Activated CD8-positive, alpha-beta T cell treated with anti-CD3 and anti-CD28 coated beads for 36 hours (primary cell): ENCODE results near the gene CKAP5. TPM values are rescaled to one million over a fixed set of nuclear protein-coding genes. Genes with fewer than 3 reads are reported as not detected.

Experiments
- ATAC-seq: fragments of 200-7000 bp; cut with Tn5 transposase; one replicate; pipeline ENCODE4 v1.10.0; 2021; ENCODE audit warnings: mild to moderate bottlenecking, moderate library complexity
- CTCF ChIA-PET: fragments of 350-600 bp; sonication (Branson Sonifier 250); formaldehyde crosslinking; loops from one replicate; lab custom pipeline; 2021; ENCODE audit warnings: antibody characterized with exemption; lab: Charles Lee
- POLR2A ChIA-PET: fragments of 350-600 bp; sonication (Branson Sonifier 250); formaldehyde crosslinking; loops from one replicate; lab custom pipeline; 2021; ENCODE audit warnings: antibody characterized with exemption; lab: Charles Lee
- DNase-seq: peaks from one replicate; pipeline ENCODE4 v3.0.0-alpha.2; 2020
- H3K27ac Mint-ChIP-seq: one replicate; pipeline ENCODE4 v1.8.0; 2021; ENCODE audit warnings: mild to moderate bottlenecking, mixed read lengths
- H3K27me3 Mint-ChIP-seq: one replicate; pipeline ENCODE4 v1.8.0; 2021; ENCODE audit warnings: mixed read lengths
- H3K36me3 Mint-ChIP-seq: one replicate; pipeline ENCODE4 v1.8.0; 2021; ENCODE audit warnings: low read depth, mixed read lengths
- H3K4me1 Mint-ChIP-seq: one replicate; pipeline ENCODE4 v1.8.0; 2021; ENCODE audit warnings: low read depth, mixed read lengths
- H3K4me3 Mint-ChIP-seq: one replicate; pipeline ENCODE4 v1.8.0; 2021; ENCODE audit warnings: mild to moderate bottlenecking, moderate library complexity, mixed read lengths
- H3K9me3 Mint-ChIP-seq: one replicate; pipeline ENCODE4 v1.8.0; 2021; ENCODE audit warnings: mixed read lengths
- CTCF ChIP-seq: fragments of 200-600 bp; IDR thresholded peaks from one replicate; pipeline ENCODE4 v1.8.0; 2022; ENCODE audit warnings: antibody characterized with exemption, mild to moderate bottlenecking
- intact Hi-C: fragments of 100-400 bp; cut with micrococcal nuclease; formaldehyde crosslinking; loops from one replicate; pipeline ENCODE4 v1.10.0; 2022
- total RNA-seq, 2 experiments: library from RNA; stranded (reverse); gene quantifications; one replicate each; pipeline ENCODE4 v1.2.3, GENCODE V29; 2021

The CKAP5 gene
- total RNA-seq, 2 experiments from 2014 or later: 137 to 145 TPM

- Mint-ChIP-seq H3K9me3 (no peaks in the 10 kb centered on the region), H3K27me3 (no peaks in the 10 kb centered on the region), H3K27ac (no peak overlapping the region), H3K4me1 (peaks cover 33% of the 10 kb centered on the region), H3K36me3 (peaks cover 8% of the 10 kb centered on the region), H3K4me3 (no peak overlapping the region)
- intact Hi-C loops: no loop called here
- POLR2A ChIA-PET: interaction anchor here (0.6 to 1.1 kb wide), 2 partner anchors 11 to 265 kb away, joined by 4 to 6 read pairs; no protein-coding TSS in a partner anchor
- no peak for ATAC-seq
- DNase-seq: no peak
- CTCF ChIA-PET: no interaction called here
- no peak for TF ChIP-seq CTCF
These were observed 8.2 kb downstream of the CKAP5 start for GRCh38 chr11:46837860-46838259.

DNA sequence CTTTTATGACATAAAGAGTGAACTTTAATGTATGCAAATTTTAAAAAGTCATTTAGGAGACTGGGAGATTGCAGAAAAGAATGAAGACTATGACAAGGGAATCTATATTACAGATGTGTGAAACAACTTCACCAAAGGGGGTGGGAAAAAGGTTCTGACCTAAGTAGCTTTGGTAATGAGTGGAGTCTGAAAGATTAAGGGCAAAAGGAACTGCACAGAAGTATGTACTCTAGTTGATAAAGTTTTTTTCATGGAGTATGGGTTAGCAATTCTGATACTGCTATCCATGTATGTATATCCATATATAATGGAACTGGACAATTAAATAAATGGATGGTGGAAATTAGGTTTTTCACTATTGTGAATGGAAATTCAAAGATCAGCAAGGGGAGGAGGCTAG lies 9.2 kb downstream of the CKAP5 start:
- H3K36me3 Mint-ChIP-seq: peaks cover 6% of the 10 kb centered on the region
- no peaks in the 10 kb centered on the region for H3K9me3 Mint-ChIP-seq
- H3K4me3 Mint-ChIP-seq: no peak overlapping the region
- ATAC-seq: no peak
- CTCF ChIA-PET: interaction anchor here (0.9 kb wide), 1 partner anchor 316 kb away, joined by 3 read pairs; no protein-coding TSS in a partner anchor
- peaks cover 27% of the 10 kb centered on the region for H3K4me1 Mint-ChIP-seq
- intact Hi-C loops: no loop called here
- no peak overlapping the region for H3K27ac Mint-ChIP-seq
- TF ChIP-seq CTCF: no peak
- POLR2A ChIA-PET: no interaction called here
- no peaks in the 10 kb centered on the region for H3K27me3 Mint-ChIP-seq
- DNase-seq: no peak

GRCh38 chr11:46836431-46836830 lies 9.6 kb downstream of the CKAP5 start:
- no peak for TF ChIP-seq CTCF
- ChIA-PET POLR2A (no interaction called here), CTCF (interaction anchor here (0.9 kb wide), 1 partner anchor 317 kb away, joined by 3 read pairs; no protein-coding TSS in a partner anchor)
- peaks cover 26% of the 10 kb centered on the region for H3K4me1 Mint-ChIP-seq
- no peak for DNase-seq
- intact Hi-C loops: no loop called here
- no peaks in the 10 kb centered on the region for H3K9me3 Mint-ChIP-seq
- no peaks in the 10 kb centered on the region for H3K27me3 Mint-ChIP-seq
- H3K27ac Mint-ChIP-seq: no peak overlapping the region
- no peak overlapping the region for H3K4me3 Mint-ChIP-seq
- peaks cover 6% of the 10 kb centered on the region for H3K36me3 Mint-ChIP-seq
- no peak for ATAC-seq

DNA sequence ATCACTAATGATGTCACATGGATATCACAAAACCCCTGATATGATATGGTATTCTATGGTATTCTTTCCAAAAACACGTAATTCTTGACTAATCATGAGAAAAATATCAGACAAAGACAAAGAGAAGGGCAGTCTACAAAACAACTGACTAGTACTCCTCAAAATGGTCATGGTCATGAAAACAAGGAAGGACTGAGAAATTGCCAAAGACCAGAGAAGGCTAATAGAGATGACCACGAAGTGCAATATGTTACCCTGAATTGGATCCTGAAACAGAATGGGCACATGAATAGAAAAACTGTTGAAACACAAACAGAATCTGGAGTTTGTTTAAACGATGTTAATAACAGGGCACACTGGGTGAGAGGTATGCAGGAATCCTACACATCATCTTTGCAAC lies 10.2 kb downstream of the CKAP5 start:
- ChIA-PET POLR2A (interaction anchor here (1.0 to 1.1 kb wide), 2 partner anchors 25 to 173 kb away, joined by 3 read pairs; no protein-coding TSS in a partner anchor), CTCF (no interaction called here)

DNA sequence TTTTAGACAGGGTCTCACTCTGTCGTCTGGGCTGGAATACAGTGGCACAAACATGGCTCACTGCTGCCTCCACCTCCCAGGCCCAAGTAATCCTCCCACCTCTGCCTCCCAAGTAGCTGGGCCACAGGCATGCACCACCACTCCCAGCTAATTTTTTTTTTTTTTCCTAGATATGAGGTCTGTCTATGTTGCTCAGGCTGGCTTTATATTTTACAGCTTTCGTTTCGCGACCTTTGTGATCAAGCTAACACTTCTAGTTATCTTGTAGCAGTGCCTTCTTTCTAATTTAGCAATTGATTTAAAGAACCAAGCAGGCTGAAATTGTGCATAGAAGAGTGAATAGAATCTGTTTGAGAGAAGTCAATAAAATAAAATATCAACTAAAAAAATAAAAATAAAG lies 11.3 kb downstream of the CKAP5 start:
- no peaks in the 10 kb centered on the region for H3K9me3 Mint-ChIP-seq
- H3K4me1 Mint-ChIP-seq: peaks cover 19% of the 10 kb centered on the region
- TF ChIP-seq CTCF: no peak
- POLR2A ChIA-PET: interaction anchor here (1.1 kb wide), 1 partner anchor 24 kb away, joined by 3 read pairs; no protein-coding TSS in a partner anchor
- intact Hi-C loops: no loop called here
- peaks cover 4% of the 10 kb centered on the region for H3K36me3 Mint-ChIP-seq
- H3K27me3 Mint-ChIP-seq: no peaks in the 10 kb centered on the region
- H3K4me3 Mint-ChIP-seq: no peak overlapping the region
- H3K27ac Mint-ChIP-seq: no peak overlapping the region
- CTCF ChIA-PET: no interaction called here
- DNase-seq (no peak), ATAC-seq (no peak)

More for the DNA sequence above, 10.2 kb downstream of the CKAP5 start:
- Mint-ChIP-seq H3K36me3 (peaks cover 4% of the 10 kb centered on the region), H3K9me3 (no peaks in the 10 kb centered on the region), H3K4me1 (peaks cover 25% of the 10 kb centered on the region), H3K4me3 (no peak overlapping the region), H3K27me3 (no peaks in the 10 kb centered on the region), H3K27ac (no peak overlapping the region)
- intact Hi-C loops: no loop called here
- ATAC-seq: no peak
- no peak for DNase-seq
- no peak for TF ChIP-seq CTCF
